Smooth muscle cell (in vitro differentiated cells): ENCODE data around the gene UAP1. TPM values are rescaled to one million over a fixed set of nuclear protein-coding genes. Genes with fewer than 3 reads are reported as not detected.

ENCODE experiments used
- DNase-seq: peaks from one replicate; lab custom pipeline; 2025; ENCODE audit not compliant: unreplicated experiment; lab: John Stamatoyannopoulos, UW
- H2AFZ ChIP-seq: fragments of 200-600 bp; sonication (generic); 2 replicates; pipeline ENCODE4 v1.6.0; 2016; ENCODE audit warnings: antibody characterized with exemption, low read depth, mild to moderate bottlenecking
- H3F3A ChIP-seq: fragments of 200-600 bp; sonication (generic); 2 replicates; pipeline ENCODE4 v1.6.0; 2017; ENCODE audit warnings: antibody characterized with exemption, low read depth
- H3K27ac ChIP-seq: fragments of 200-600 bp; sonication (generic); 2 replicates; pipeline ENCODE4 v1.5.1; 2016; ENCODE audit warnings: low read depth, mild to moderate bottlenecking
- H3K27me3 ChIP-seq: fragments of 200-600 bp; sonication (generic); 2 replicates; pipeline ENCODE4 v1.6.1; 2016; ENCODE audit warnings: low read depth, mild to moderate bottlenecking
- H3K36me3 ChIP-seq: fragments of 200-600 bp; sonication (generic); 2 replicates; pipeline ENCODE4 v1.5.1; 2016; ENCODE audit warnings: low read depth
- H3K4me1 ChIP-seq: fragments of 200-600 bp; sonication (generic); 2 replicates; pipeline ENCODE4 v1.5.1; 2016; ENCODE audit warnings: low read depth
- H3K4me2 ChIP-seq: fragments of 200-600 bp; sonication (generic); 2 replicates; pipeline ENCODE4 v1.6.0; 2016; ENCODE audit warnings: mild to moderate bottlenecking
- H3K4me3 ChIP-seq: fragments of 200-600 bp; sonication (generic); 2 replicates; pipeline ENCODE4 v1.5.1; 2016; ENCODE audit warnings: mild to moderate bottlenecking
- H3K79me2 ChIP-seq: fragments of 200-600 bp; sonication (generic); 2 replicates; pipeline ENCODE4 v1.6.0; 2016; ENCODE audit warnings: low read depth, mild to moderate bottlenecking
- H3K9ac ChIP-seq: fragments of 200-600 bp; sonication (generic); 2 replicates; pipeline ENCODE4 v1.6.0; 2016; ENCODE audit warnings: low read depth
- H3K9me3 ChIP-seq: fragments of 200-600 bp; sonication (generic); replicated peaks from 2 replicates; pipeline ENCODE4 v1.5.1; 2016; ENCODE audit warnings: low read depth
- H4K20me1 ChIP-seq: fragments of 200-600 bp; sonication (generic); 2 replicates; pipeline ENCODE4 v1.6.0; 2016; ENCODE audit warnings: low read depth
- WGBS: methylation state at CpG from one replicate; pipeline ENCODE4 v1.1.7; 2016; ENCODE audit warnings: low lambda C conversion rate; 5-methylcytosine and 5-hydroxymethylcytosine counted together
- polyA plus RNA-seq: library from polyadenylated mRNA; unstranded; fragments of >200 nt; fragmentation: Nextera tagmentation; extraction: Ambion mirVana; gene quantifications from 2 replicates; pipeline ENCODE4 v1.2.1, GENCODE V29; 2016
- total RNA-seq: library from RNA; depleted of rRNA; stranded (reverse); fragments of >200 nt; gene quantifications from 2 replicates; pipeline ENCODE4 v1.2.3, GENCODE V29; 2014
- TF ChIP-seq, protein P1 (sequence below): fragments of 200-600 bp; sonication (generic); IDR thresholded peaks from 2 replicates; pipeline ENCODE4 v1.5.1; 2017; ENCODE audit warnings: borderline replicate concordance, mild to moderate bottlenecking, antibody characterized with exemption; ENCODE audit not compliant: insufficient read depth, poor library complexity, severe bottlenecking

UAP1 gene
- total and polyA plus RNA-seq, 2 experiments from 2014 or later, result 64.2 to 83.8 TPM

DNA sequence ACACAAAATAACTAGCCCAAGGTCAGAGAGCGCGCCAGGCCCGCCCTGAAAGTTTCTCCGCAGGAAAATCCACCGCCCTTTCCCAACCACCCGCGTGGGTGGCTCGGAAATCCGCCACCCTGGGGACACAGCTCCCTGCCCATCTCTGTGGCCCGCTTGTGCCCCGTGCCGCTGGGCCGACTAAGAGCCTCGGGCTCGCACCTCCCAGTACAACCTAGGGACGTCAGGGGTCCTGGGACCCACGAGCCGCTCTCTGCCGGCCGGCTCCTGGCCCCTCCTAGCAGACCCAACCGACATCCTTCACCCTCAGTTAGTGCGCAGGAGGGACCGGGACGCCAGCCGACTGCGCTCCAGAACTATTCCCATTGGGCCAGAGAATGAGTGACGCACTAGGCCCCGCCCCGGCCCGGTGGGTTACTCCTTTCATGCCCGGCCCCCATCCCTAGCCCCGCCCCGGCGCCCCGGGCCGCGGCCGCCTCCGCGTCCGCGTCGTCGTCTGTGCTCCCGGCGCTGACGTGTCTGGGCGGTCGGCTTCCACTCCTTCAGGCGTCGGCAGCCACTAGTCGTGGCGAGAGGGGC lies 396 bp upstream of the UAP1 start:
- Histone ChIP-seq H3K36me3 (no peaks in the 10 kb centered on the region), H4K20me1 (peaks cover 41% of the 10 kb centered on the region)
- WGBS, result under 1% methylated on average over 29 of the region's 53 CpGs

DNA sequence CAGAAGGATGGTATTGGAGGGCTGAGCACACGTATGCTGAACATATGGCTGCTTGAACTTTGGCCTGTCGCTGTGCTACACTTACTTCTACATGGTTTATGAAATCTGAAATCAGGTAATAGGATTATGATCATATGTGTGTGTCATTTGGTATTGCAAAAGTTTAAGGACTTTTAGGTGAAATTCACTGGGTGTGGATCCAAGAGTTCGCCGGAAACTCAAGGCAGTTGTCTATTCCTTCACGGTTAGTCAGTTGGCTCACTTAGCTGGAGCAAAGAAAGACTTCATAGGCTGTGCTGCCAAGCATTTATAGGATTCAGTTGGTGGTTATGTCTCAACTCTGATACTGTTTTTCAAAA lies 927 bp downstream of the UAP1 start:
- peaks cover 55% of the 10 kb centered on the region for H4K20me1 ChIP-seq
- peak overlapping the region; percentile 88 for H3K4me2 ChIP-seq
- peaks cover 45% of the 10 kb centered on the region for H3K79me2 ChIP-seq
- WGBS, result 41% methylated on average over 5 of the region's 5 CpGs
- H3K36me3 ChIP-seq, result no peaks in the 10 kb centered on the region
- H3F3A ChIP-seq, result no peaks in the 10 kb centered on the region
- H3K9ac ChIP-seq, result peak overlapping the region; percentile 84
- peaks cover 14% of the 10 kb centered on the region for H3K4me1 ChIP-seq
- TF ChIP-seq, protein P1, sequence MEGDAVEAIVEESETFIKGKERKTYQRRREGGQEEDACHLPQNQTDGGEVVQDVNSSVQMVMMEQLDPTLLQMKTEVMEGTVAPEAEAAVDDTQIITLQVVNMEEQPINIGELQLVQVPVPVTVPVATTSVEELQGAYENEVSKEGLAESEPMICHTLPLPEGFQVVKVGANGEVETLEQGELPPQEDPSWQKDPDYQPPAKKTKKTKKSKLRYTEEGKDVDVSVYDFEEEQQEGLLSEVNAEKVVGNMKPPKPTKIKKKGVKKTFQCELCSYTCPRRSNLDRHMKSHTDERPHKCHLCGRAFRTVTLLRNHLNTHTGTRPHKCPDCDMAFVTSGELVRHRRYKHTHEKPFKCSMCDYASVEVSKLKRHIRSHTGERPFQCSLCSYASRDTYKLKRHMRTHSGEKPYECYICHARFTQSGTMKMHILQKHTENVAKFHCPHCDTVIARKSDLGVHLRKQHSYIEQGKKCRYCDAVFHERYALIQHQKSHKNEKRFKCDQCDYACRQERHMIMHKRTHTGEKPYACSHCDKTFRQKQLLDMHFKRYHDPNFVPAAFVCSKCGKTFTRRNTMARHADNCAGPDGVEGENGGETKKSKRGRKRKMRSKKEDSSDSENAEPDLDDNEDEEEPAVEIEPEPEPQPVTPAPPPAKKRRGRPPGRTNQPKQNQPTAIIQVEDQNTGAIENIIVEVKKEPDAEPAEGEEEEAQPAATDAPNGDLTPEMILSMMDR, result no peak
- H3K4me3 ChIP-seq, result peak overlapping the region; percentile 92
- H3K9me3 ChIP-seq, result no peaks in the 10 kb centered on the region
- no peaks in the 10 kb centered on the region for H3K27me3 ChIP-seq
- no peak for DNase-seq
- H2AFZ ChIP-seq, result no peak overlapping the region
- peak overlapping the region; percentile 84 for H3K27ac ChIP-seq

More for the DNA sequence above, 396 bp upstream of the UAP1 start:
- Histone ChIP-seq H3K4me3 (peak overlapping the region; percentile 92), H3K27ac (peak overlapping the region; percentile 90), H3K4me1 (peaks cover 14% of the 10 kb centered on the region), H3F3A (no peaks in the 10 kb centered on the region), H3K9ac (peak overlapping the region; percentile 84), H3K9me3 (no peaks in the 10 kb centered on the region), H3K4me2 (peak overlapping the region; percentile 88), H3K79me2 (peaks cover 44% of the 10 kb centered on the region), H3K27me3 (no peaks in the 10 kb centered on the region), H2AFZ (no peak overlapping the region)
- peak; percentile 95 for DNase-seq
- TF ChIP-seq, protein P1, result no peak

DNA sequence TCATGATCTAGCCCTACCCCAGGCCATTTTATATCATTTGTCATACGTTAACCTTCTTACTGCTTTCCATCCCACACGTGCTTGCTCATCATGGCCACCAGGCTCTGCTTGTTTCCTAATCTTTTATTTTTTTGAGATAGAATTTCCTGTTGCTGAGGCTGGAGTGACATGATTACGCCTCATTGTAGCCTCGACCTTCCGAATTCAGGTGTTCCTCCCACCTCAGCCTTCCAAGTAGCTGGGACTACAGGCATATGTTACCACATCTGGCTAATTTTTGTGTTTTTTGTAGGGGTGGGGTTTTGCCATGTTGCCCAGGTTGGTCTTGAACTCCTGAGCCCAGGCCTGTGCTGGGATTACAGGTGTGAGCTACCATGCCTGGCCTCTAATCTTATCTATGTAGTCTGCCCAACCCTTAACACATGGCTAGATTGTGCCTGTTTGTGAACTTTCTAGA lies 3.3 kb downstream of the UAP1 start:
- no peaks in the 10 kb centered on the region for H3K9me3 ChIP-seq
- H3K27me3 ChIP-seq, result no peaks in the 10 kb centered on the region
- DNase-seq, result no peak
- no peak overlapping the region for H3K4me3 ChIP-seq
- peaks cover 78% of the 10 kb centered on the region for H4K20me1 ChIP-seq
- H3K79me2 ChIP-seq, result peaks cover 53% of the 10 kb centered on the region
- H3K9ac ChIP-seq, result no peak overlapping the region
- H3K27ac ChIP-seq, result no peak overlapping the region
- TF ChIP-seq, protein P1, result no peak
- H3K4me2 ChIP-seq, result peak overlapping the region; percentile 88
- H3K4me1 ChIP-seq, result peaks cover 14% of the 10 kb centered on the region
- peaks cover 6% of the 10 kb centered on the region for H3K36me3 ChIP-seq
- H3F3A ChIP-seq, result no peaks in the 10 kb centered on the region
- no peak overlapping the region for H2AFZ ChIP-seq
- 72% methylated on average over 5 of the region's 5 CpGs for WGBS

DNA sequence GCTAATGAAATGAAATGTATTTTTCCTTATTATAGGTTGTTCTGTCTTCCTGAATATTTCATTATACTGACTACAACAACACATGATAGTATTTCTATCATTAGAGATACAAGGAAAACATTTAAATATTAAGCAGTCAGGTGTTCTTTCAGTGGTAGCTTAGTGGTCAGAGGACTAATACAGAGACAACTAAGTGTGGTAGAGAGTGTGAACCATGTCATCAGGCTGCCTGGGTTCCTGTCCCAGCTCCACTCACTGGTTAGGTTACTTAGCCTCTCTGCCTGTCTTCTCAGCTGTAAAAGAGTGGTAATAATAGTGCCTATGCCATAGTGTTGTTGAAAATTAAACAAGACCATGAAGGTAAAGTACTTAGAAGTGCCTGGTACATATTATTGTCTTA lies 3.9 kb downstream of the UAP1 start:
- Histone ChIP-seq H3K79me2 (peaks cover 59% of the 10 kb centered on the region), H3K9me3 (no peaks in the 10 kb centered on the region), H3K4me2 (no peak overlapping the region), H3K9ac (no peak overlapping the region), H3K36me3 (peaks cover 6% of the 10 kb centered on the region), H4K20me1 (peaks cover 85% of the 10 kb centered on the region), H3K27ac (no peak overlapping the region), H3K4me1 (peaks cover 14% of the 10 kb centered on the region), H3K4me3 (no peak overlapping the region), H3F3A (no peaks in the 10 kb centered on the region), H3K27me3 (no peaks in the 10 kb centered on the region), H2AFZ (no peak overlapping the region)
- no peak for DNase-seq
- TF ChIP-seq, protein P1, result no peak
